Measurements from ENCODE around the gene MSH6.

GRCh38 chr2:47782381-47782670 is 619 bp upstream of the MSH6 start:
- TF ChIP-seq CTCF (IDR thresholded peaks at IDR 0.05; ENCODE audit: insufficient read depth, low read depth, low read length) = no peak
- TF ChIP-seq EZH2 (IDR thresholded peaks at IDR 0.05; ENCODE audit: insufficient read depth, low read length) = no peak

Data from astrocyte (in vitro differentiated cells and primary cell).